ENCODE data around the gene MB. TPM values are rescaled to one million over a fixed set of nuclear protein-coding genes. Genes with fewer than 3 reads are reported as not detected.

Gene MB
- total RNA-seq, 1 donor from 2014 or later, result not detected

DNA sequence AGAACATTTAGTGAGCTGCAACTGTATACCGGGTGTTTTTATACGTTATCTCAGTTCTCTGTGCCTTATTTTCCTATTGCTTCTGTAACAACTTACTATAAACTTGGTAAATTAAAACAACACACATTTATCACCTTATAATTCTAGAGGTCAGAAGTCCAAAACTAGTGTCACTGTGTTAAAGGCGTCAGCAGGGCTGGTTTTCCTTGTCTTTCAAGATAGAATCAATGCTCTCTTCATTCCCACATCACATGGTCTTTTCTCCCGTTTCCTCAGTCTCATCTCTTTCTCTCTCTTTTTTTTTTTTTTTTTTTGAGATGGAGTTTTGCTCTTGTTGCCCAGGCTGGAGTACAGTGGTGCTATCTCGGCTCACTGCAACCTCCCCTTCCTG, 36.1 kb downstream of the MB start:
- Mint-ChIP-seq H3K9me3 (no peaks in the 10 kb centered on the region), H3K36me3 (no peaks in the 10 kb centered on the region), H3K4me3 (no peak overlapping the region), H3K4me1 (no peaks in the 10 kb centered on the region), H3K27ac (no peak overlapping the region), H3K27me3 (ENCODE audit: low read depth) (no peaks in the 10 kb centered on the region)
- TF ChIP-seq, protein P1, sequence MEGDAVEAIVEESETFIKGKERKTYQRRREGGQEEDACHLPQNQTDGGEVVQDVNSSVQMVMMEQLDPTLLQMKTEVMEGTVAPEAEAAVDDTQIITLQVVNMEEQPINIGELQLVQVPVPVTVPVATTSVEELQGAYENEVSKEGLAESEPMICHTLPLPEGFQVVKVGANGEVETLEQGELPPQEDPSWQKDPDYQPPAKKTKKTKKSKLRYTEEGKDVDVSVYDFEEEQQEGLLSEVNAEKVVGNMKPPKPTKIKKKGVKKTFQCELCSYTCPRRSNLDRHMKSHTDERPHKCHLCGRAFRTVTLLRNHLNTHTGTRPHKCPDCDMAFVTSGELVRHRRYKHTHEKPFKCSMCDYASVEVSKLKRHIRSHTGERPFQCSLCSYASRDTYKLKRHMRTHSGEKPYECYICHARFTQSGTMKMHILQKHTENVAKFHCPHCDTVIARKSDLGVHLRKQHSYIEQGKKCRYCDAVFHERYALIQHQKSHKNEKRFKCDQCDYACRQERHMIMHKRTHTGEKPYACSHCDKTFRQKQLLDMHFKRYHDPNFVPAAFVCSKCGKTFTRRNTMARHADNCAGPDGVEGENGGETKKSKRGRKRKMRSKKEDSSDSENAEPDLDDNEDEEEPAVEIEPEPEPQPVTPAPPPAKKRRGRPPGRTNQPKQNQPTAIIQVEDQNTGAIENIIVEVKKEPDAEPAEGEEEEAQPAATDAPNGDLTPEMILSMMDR (IDR thresholded peaks at IDR 0.05; ENCODE audit: unreplicated experiment), result no peak
- DNase-seq (ENCODE audit: low spot score in 2 of 2, unreplicated experiment in 2 of 2), result no peak

- TF ChIP-seq, protein P1 (IDR thresholded peaks at IDR 0.05; ENCODE audit: unreplicated experiment), result no peak
- no peaks in the 10 kb centered on the region for H3K36me3 Mint-ChIP-seq
- H3K27ac Mint-ChIP-seq, result no peak overlapping the region
- no peaks in the 10 kb centered on the region for H3K9me3 Mint-ChIP-seq
- no peaks in the 10 kb centered on the region for H3K27me3 Mint-ChIP-seq (ENCODE audit: low read depth)
- DNase-seq (ENCODE audit: low spot score in 2 of 2, unreplicated experiment in 2 of 2), result no peak
- no peaks in the 10 kb centered on the region for H3K4me1 Mint-ChIP-seq
- no peak overlapping the region for H3K4me3 Mint-ChIP-seq
These were observed 36.6 kb downstream of the MB start for GRCh38 chr22:35580351-35581022.

GRCh38 chr22:35578836-35579575, 38.1 kb downstream of the MB start:
- DNase-seq (ENCODE audit: low spot score in 2 of 2, unreplicated experiment in 2 of 2), result no peak
- Mint-ChIP-seq H3K9me3 (no peaks in the 10 kb centered on the region), H3K4me1 (no peaks in the 10 kb centered on the region), H3K27ac (no peak overlapping the region), H3K27me3 (ENCODE audit: low read depth) (no peaks in the 10 kb centered on the region), H3K36me3 (no peaks in the 10 kb centered on the region), H3K4me3 (no peak overlapping the region)
- TF ChIP-seq, protein P1 (IDR thresholded peaks at IDR 0.05; ENCODE audit: unreplicated experiment), result no peak

DNA sequence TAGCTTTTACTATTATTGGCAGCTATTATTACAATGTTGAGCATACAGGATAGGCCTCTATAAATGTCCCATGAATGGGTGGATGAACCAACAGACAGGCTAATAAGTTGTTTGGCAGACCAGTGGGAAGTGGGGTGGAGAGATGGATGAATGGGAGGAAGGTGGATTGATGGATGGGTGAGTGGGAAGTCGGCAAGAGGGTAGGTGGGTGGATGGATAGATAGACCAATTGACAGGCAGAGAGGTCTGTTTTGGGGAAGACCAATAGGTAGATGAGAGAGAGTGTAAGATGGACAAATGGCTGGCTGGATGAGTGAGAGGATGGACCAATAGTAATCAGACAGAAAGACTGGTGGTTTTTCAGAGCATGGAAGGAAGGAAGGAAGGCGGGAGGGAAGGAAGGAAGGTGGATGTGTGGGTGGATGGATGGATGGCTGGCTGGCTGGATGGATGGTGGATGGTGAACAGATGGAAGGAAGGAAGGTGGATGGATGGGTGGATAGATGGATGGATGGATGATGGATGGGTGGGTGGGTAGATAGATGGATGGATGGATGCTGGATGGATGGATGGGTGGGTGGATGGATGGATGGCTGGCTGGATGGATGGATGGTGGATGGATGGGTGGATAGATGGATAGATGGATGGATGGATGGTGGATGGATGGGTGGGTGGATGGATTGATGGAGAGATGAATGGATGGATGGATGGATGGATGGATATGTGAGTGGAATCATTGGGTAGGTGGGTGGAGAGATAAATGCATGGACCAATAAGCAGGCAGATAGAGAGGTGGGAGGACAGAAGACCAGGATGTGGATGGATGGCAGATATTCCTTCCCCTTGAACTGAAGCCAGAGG, 39.1 kb downstream of the MB start:
- no peak for DNase-seq (ENCODE audit: low spot score in 2 of 2, unreplicated experiment in 2 of 2)
- no peaks in the 10 kb centered on the region for H3K27me3 Mint-ChIP-seq (ENCODE audit: low read depth)
- no peak overlapping the region for H3K4me3 Mint-ChIP-seq
- no peaks in the 10 kb centered on the region for H3K4me1 Mint-ChIP-seq
- no peaks in the 10 kb centered on the region for H3K9me3 Mint-ChIP-seq
- TF ChIP-seq, protein P1 (IDR thresholded peaks at IDR 0.05; ENCODE audit: unreplicated experiment), result no peak
- no peaks in the 10 kb centered on the region for H3K36me3 Mint-ChIP-seq
- H3K27ac Mint-ChIP-seq, result no peak overlapping the region

- Mint-ChIP-seq H3K27ac (no peak overlapping the region), H3K4me3 (no peak overlapping the region), H3K9me3 (no peaks in the 10 kb centered on the region), H3K4me1 (no peaks in the 10 kb centered on the region), H3K27me3 (ENCODE audit: low read depth) (no peaks in the 10 kb centered on the region), H3K36me3 (no peaks in the 10 kb centered on the region)
- TF ChIP-seq, protein P1 (IDR thresholded peaks at IDR 0.05; ENCODE audit: unreplicated experiment), result no peak
- DNase-seq (ENCODE audit: low spot score in 2 of 2, unreplicated experiment in 2 of 2), result no peak
These were observed 40.5 kb downstream of the MB start for GRCh38 chr22:35576671-35577070.

Data from mesothelial cell of epicardium (in vitro differentiated cells).